Natural killer cell (primary cell): ENCODE results near the gene PAX6. TPM values are rescaled to one million over a fixed set of nuclear protein-coding genes. Genes with fewer than 3 reads are reported as not detected.

Source experiments
- ATAC-seq, 3 donors: fragments of 150-1000 bp in 2 of 3; fragments of 200-7000 bp in 1 of 3; cut with Tn5 transposase; 1 replicate in 1 of 3; 2 replicates in 2 of 3; pipeline ENCODE4 v1.10.0; 2021; ENCODE audit warnings: mild to moderate bottlenecking in 2 of 3, moderate library complexity in 2 of 3
- DNase-seq, 2 donors: peaks; one replicate each; pipeline versions ENCODE4 v3.0.0 to v3.0.0-alpha.2; 2013 to 2021; ENCODE audit warnings: mixed read lengths in 1 of 2
- H3K27ac ChIP-seq: one replicate; pipeline ENCODE4 v1.5.1; 2013; ENCODE audit warnings: mild to moderate bottlenecking, low read length
- H3K27me3 ChIP-seq: one replicate; pipeline ENCODE4 v1.6.1; 2013; ENCODE audit warnings: low read length; ENCODE audit not compliant: control insufficient read depth, insufficient read depth
- H3K36me3 ChIP-seq: one replicate; pipeline ENCODE4 v1.6.1; 2013; ENCODE audit warnings: low read length; ENCODE audit not compliant: control insufficient read depth, insufficient read depth
- H3K4me1 ChIP-seq: one replicate; pipeline ENCODE4 v1.6.1; 2013; ENCODE audit warnings: low read length; ENCODE audit not compliant: control insufficient read depth, insufficient read depth
- H3K4me3 ChIP-seq: one replicate; pipeline ENCODE4 v1.5.1; 2013; ENCODE audit warnings: low read length
- H3K9me3 ChIP-seq: one replicate; pipeline ENCODE4 v1.6.1; 2013; ENCODE audit warnings: low read length; ENCODE audit not compliant: control insufficient read depth, insufficient read depth
- H3K27ac Mint-ChIP-seq, 2 donors: one replicate each; pipeline ENCODE4 v1.8.0; 2022; ENCODE audit warnings: mild to moderate bottlenecking in 2 of 2, mixed read lengths in 2 of 2, moderate library complexity in 1 of 2
- H3K27me3 Mint-ChIP-seq, 2 donors: one replicate each; pipeline ENCODE4 v1.8.0; 2022; ENCODE audit warnings: low read depth in 2 of 2, mixed read lengths in 2 of 2
- H3K36me3 Mint-ChIP-seq: one replicate; pipeline ENCODE4 v1.8.0; 2022; ENCODE audit warnings: mixed read lengths
- H3K4me1 Mint-ChIP-seq, 2 donors: one replicate each; pipeline ENCODE4 v1.8.0; 2022; ENCODE audit warnings: mixed read lengths in 2 of 2
- H3K4me3 Mint-ChIP-seq: one replicate; pipeline ENCODE4 v1.8.0; 2022; ENCODE audit warnings: mild to moderate bottlenecking, moderate library complexity, mixed read lengths
- H3K9me3 Mint-ChIP-seq, 2 donors: one replicate each; pipeline ENCODE4 v1.8.0; 2022; ENCODE audit warnings: mixed read lengths in 2 of 2
- WGBS: methylation state at CpG from one replicate; pipeline ENCODE4 v1.1.7; 2013; ENCODE audit warnings: missing lambda C conversion rate; ENCODE audit not compliant: insufficient coverage; 5-methylcytosine and 5-hydroxymethylcytosine counted together
- intact Hi-C: fragments of 100-400 bp; cut with micrococcal nuclease; formaldehyde crosslinking; loops from one replicate; pipeline ENCODE4 v1.14.2; 2022
- total RNA-seq, 4 donors: library from RNA; stranded (reverse); fragments of 120-200 nt in 1 of 4; gene quantifications; one replicate each; pipeline versions ENCODE4 v1.2.3 to v1.2.4, GENCODE V29; 2013 to 2022
- TF ChIP-seq, protein P1 (sequence below): fragments of 200-600 bp; IDR thresholded peaks from one replicate; pipeline ENCODE4 v1.8.0; 2022; ENCODE audit warnings: antibody characterized with exemption

PAX6 gene
- total RNA-seq, 3 donors from 2014 or later (not counting 1 experiment from before 2014, with no cell fraction given): not detected

DNA sequence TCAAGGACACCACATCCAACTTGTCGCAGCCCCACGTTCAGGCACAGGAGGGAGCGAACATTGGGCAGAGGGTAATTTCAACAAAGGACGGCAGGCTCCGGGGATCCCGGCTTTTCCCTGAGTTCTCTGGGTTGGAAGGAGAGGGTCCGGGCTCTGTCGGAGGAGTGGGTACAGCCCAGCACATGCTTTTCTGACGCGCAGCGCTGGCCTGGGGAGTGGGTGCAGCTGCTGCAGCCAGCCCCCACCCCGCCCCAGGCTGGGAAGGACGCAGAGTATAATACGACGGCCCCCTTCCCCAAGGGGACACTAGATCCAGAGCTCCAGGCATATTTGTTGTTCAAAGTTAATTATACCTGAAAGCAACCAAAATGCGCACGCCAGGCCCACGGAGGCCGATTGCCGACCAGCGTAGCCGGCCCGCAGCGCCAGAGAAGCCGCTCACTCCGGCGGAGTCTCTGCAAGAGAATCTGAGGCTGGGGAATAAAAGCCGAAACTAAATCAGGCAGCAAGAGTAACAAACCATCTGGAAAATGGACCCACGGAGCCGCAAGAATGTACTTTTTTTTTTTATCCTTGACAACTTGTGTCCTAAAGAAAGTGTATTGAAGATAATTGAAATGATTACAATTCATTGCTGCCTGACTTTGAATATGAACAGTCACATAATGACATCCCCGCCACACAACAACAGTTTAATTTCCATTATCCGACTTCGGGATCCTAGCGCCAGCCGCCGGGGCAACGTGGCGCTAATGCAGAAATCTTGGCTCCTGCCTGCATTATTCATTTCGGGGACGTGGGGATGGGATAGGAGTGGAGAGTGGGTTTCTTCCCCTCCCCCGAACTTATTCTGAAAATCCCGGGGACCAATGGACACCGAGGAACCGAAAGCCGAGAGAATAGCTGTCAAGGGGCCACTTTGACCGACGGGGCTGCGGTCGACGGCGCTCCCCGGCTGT, 14.0 kb upstream of the PAX6 start:
- Histone ChIP-seq H3K9me3 (peaks cover 9% of the 10 kb centered on the region), H3K4me1 (peaks cover 6% of the 10 kb centered on the region), H3K4me3 (no peak overlapping the region), H3K27ac (no peak overlapping the region), H3K36me3 (no peaks in the 10 kb centered on the region), H3K27me3 (peaks cover 81% of the 10 kb centered on the region)
- intact Hi-C loops: no loop called here
- TF ChIP-seq, protein P1, sequence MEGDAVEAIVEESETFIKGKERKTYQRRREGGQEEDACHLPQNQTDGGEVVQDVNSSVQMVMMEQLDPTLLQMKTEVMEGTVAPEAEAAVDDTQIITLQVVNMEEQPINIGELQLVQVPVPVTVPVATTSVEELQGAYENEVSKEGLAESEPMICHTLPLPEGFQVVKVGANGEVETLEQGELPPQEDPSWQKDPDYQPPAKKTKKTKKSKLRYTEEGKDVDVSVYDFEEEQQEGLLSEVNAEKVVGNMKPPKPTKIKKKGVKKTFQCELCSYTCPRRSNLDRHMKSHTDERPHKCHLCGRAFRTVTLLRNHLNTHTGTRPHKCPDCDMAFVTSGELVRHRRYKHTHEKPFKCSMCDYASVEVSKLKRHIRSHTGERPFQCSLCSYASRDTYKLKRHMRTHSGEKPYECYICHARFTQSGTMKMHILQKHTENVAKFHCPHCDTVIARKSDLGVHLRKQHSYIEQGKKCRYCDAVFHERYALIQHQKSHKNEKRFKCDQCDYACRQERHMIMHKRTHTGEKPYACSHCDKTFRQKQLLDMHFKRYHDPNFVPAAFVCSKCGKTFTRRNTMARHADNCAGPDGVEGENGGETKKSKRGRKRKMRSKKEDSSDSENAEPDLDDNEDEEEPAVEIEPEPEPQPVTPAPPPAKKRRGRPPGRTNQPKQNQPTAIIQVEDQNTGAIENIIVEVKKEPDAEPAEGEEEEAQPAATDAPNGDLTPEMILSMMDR: no peak
- 12% methylated on average over 45 of the region's 52 CpGs for WGBS
- Mint-ChIP-seq H3K4me3 (no peak overlapping the region), H3K9me3 (no peaks in the 10 kb centered on the region), H3K27ac (no peak overlapping the region), H3K27me3 (peaks cover 69 to 83% of the 10 kb centered on the region in 2 donors), H3K4me1 (peaks cover 10 to 22% of the 10 kb centered on the region in 2 donors), H3K36me3 (peaks cover 36% of the 10 kb centered on the region)
- DNase-seq: no peak
- no peak for ATAC-seq

DNA sequence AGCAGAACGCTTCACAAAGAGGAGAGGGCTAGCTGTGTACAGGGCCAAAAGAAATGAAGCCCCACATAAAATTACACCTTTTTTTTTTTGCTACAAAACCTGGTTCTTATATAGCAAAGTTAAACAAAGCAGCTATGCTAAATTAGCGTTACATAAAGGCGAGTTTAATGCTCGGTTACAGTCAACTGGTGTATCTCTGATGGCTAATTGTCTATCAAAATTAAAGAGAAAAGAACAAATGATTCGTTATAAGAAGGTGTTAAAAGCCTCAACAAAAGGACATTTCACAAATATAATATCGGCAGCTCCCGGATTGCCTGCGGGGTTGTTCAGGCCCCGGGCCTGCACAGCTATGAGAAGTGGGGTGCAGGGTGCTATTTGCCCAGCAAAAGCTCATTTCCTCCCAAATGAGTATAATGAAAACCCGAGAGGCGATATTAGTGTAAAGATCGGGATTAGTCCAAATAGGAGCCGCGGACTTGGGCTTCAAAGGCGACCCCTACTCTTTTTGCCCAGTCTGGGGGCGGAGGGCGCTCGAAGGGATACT, 13.3 kb upstream of the PAX6 start:
- no peak for DNase-seq
- Mint-ChIP-seq H3K27ac (no peak overlapping the region), H3K9me3 (no peaks in the 10 kb centered on the region), H3K4me1 (peaks cover 10 to 22% of the 10 kb centered on the region in 2 donors), H3K36me3 (peaks cover 35% of the 10 kb centered on the region), H3K27me3 (peaks cover 73 to 75% of the 10 kb centered on the region in 2 donors), H3K4me3 (no peak overlapping the region)
- intact Hi-C loops: no loop called here
- no peak for ATAC-seq
- Histone ChIP-seq H3K4me3 (no peak overlapping the region), H3K36me3 (no peaks in the 10 kb centered on the region), H3K27me3 (peaks cover 82% of the 10 kb centered on the region), H3K9me3 (peaks cover 12% of the 10 kb centered on the region), H3K27ac (no peak overlapping the region), H3K4me1 (peaks cover 6% of the 10 kb centered on the region)
- TF ChIP-seq, protein P1: no peak
- 13% methylated on average over 13 of the region's 18 CpGs for WGBS

DNA sequence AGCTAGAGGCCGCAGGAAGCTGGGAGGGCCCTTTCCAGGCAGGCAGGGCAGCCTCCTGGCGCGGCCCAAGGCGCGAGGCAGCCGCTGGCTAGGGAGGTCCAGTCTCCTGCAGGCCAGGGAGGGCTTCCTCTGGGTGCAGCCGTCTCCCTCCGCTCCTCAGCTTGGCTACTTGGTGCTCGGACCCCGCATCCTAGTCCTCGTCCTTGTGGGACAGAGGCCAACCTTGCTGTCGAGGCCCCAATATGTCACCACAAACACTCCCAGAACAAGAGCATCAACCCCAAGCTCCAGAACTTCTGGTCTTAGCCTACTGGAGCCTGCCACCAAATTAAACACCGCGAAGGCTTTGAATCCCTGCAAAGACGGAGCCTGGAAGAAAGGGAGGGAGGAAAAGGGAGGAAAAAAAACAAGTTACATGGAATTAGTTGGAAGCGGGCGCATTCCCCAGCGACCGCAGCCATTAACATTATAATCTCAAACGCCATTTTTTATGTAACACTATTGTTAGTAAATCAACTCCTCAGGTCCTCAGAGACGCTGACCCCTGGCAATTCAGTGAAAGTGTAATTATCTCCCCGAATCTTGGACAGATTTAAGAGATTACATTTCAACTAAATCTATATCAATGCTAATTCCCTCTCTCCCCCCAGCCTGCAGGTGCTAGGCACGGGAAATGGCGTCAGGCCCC, 12.7 kb upstream of the PAX6 start:
- no peaks in the 10 kb centered on the region for H3K36me3 ChIP-seq
- no peak for DNase-seq
- no peak for ATAC-seq
- WGBS: 15% methylated on average over 21 of the region's 24 CpGs
- no peak overlapping the region for H3K4me3 ChIP-seq
- H3K9me3 ChIP-seq: peaks cover 13% of the 10 kb centered on the region
- no peak overlapping the region for H3K4me3 Mint-ChIP-seq
- no peak overlapping the region for H3K27ac ChIP-seq
- peaks cover 6% of the 10 kb centered on the region for H3K4me1 ChIP-seq
- no peaks in the 10 kb centered on the region for H3K9me3 Mint-ChIP-seq
- TF ChIP-seq, protein P1: no peak
- H3K27me3 ChIP-seq: peaks cover 82% of the 10 kb centered on the region
- H3K27ac Mint-ChIP-seq: no peak overlapping the region
- peaks cover 31% of the 10 kb centered on the region for H3K36me3 Mint-ChIP-seq
- intact Hi-C loops: no loop called here
- H3K27me3 Mint-ChIP-seq: peaks cover 70 to 72% of the 10 kb centered on the region in 2 donors
- H3K4me1 Mint-ChIP-seq: peaks cover 10 to 22% of the 10 kb centered on the region in 2 donors
